ENCODE data around the gene SPPL2A.

DNA sequence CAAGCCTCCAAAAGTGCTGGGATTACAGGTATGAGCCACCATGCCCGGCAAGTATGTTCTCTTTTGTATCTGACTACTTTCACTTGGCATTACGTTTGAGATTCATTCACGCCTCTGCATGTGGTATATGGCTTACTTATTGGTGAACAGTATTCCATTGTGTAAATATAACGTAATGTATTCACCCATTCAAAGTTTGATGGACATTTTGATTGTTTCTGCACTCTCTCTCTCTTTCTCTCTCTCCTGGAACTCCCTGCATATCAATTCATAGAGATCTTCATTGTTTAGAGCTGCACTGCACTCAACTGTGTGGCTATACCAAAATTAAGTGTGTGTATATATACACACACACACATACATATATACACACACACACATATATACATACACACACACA, 30.4 kb downstream of the SPPL2A start:
- TF ChIP-seq EP300 (IDR thresholded peaks at IDR 0.05; ENCODE audit: borderline replicate concordance in 1 of 2, low read depth in 1 of 2, low read length in 1 of 2) = no peak
- TF ChIP-seq, protein P1, sequence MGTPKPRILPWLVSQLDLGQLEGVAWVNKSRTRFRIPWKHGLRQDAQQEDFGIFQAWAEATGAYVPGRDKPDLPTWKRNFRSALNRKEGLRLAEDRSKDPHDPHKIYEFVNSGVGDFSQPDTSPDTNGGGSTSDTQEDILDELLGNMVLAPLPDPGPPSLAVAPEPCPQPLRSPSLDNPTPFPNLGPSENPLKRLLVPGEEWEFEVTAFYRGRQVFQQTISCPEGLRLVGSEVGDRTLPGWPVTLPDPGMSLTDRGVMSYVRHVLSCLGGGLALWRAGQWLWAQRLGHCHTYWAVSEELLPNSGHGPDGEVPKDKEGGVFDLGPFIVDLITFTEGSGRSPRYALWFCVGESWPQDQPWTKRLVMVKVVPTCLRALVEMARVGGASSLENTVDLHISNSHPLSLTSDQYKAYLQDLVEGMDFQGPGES (IDR thresholded peaks at IDR 0.05; ENCODE audit: low read depth, low read length) = no peak
- no peak for TF ChIP-seq TEAD4 (IDR thresholded peaks at IDR 0.05; ENCODE audit: borderline replicate concordance, insufficient read depth)

All from SK-N-SH (cell line).